ENCODE results near the gene CUL5. TPM values are rescaled to one million over a fixed set of nuclear protein-coding genes. Genes with fewer than 3 reads are reported as not detected.

CUL5 gene
- total RNA-seq, 1 experiment from 2014 or later: 37.7 TPM

GRCh38 chr11:107996006-107996776 is 12.5 kb upstream of the CUL5 start:
- Histone ChIP-seq H3K79me1 (ENCODE audit: insufficient read depth, low read depth, low read length, poor library complexity, severe bottlenecking) (no peaks in the 10 kb centered on the region), H3K9me3 (ENCODE audit: control insufficient read depth, low read depth, low read length) (no peaks in the 10 kb centered on the region), H3K4ac (ENCODE audit: low read depth, low read length) (no peak overlapping the region), H4K8ac (replicated peaks; ENCODE audit: insufficient read length, low read depth, low read length) (no peak overlapping the region), H4K20me1 (ENCODE audit: control insufficient read depth, insufficient read depth, insufficient read length) (no peaks in the 10 kb centered on the region), H2BK20ac (ENCODE audit: low read depth, low read length, poor library complexity, severe bottlenecking) (no peak overlapping the region), H2AFZ (ENCODE audit: low read length) (no peak overlapping the region), H4K91ac (ENCODE audit: insufficient read length, low read depth, low read length) (no peak overlapping the region), H3T11ph (ENCODE audit: low read length) (no peak overlapping the region), H3K23ac (ENCODE audit: insufficient read length, low read depth, low read length) (no peak overlapping the region), H2BK120ac (ENCODE audit: low read depth, low read length, poor library complexity, severe bottlenecking) (no peak overlapping the region), H4K5ac (ENCODE audit: insufficient read length, low read depth, low read length) (no peak overlapping the region), H3K14ac (ENCODE audit: insufficient read depth, low read length) (no peak overlapping the region), H3K4me1 (ENCODE audit: insufficient read depth, low read length) (peaks cover 4% of the 10 kb centered on the region; the same call in 1 of the 2 replicates), H2BK15ac (ENCODE audit: low read depth, low read length) (no peak overlapping the region), H3K18ac (ENCODE audit: insufficient read length, low read depth, low read length) (no peak overlapping the region), H2BK12ac (ENCODE audit: insufficient read length, low read depth, low read length) (no peak overlapping the region), H3K23me2 (ENCODE audit: insufficient read length, low read depth, low read length, poor library complexity, severe bottlenecking) (peaks cover 2% of the 10 kb centered on the region), H3K79me2 (ENCODE audit: insufficient read depth, low read length) (no peaks in the 10 kb centered on the region), H3K9ac (ENCODE audit: extremely low read depth, insufficient read length, low read length) (no peak overlapping the region), H2AK5ac (ENCODE audit: insufficient read length, low read length) (no peak overlapping the region), H3K27me3 (ENCODE audit: insufficient read depth, low read length) (no peaks in the 10 kb centered on the region), H3K27ac (ENCODE audit: insufficient read length, low read depth, low read length) (no peak overlapping the region), H3K56ac (ENCODE audit: insufficient read length, low read depth, low read length) (no peak overlapping the region), H3K4me2 (ENCODE audit: insufficient read depth, insufficient read length, low read length) (no peak overlapping the region), H2BK5ac (ENCODE audit: insufficient read length, low read length) (no peak overlapping the region)
- H3K9me3 Mint-ChIP-seq: no peaks in the 10 kb centered on the region; a peak in 1 of 5 replicates
- H3K27me3 Mint-ChIP-seq (ENCODE audit: low read depth): no peaks in the 10 kb centered on the region
- no peak overlapping the region for H3K27ac Mint-ChIP-seq
- no peak overlapping the region for H3K4me3 Mint-ChIP-seq
- no CpG with 5 or more reads among the region's 5 CpGs for WGBS (ENCODE audit: extremely low coverage, insufficient read length, low lambda C conversion rate)
- H3K36me3 Mint-ChIP-seq (ENCODE audit: insufficient read depth in 1 of 3, low read depth in 3 of 3): no peaks in the 10 kb centered on the region
- H3K4me1 Mint-ChIP-seq: peaks cover 18 to 21% of the 10 kb centered on the region in 2 experiments
- no peak for DNase-seq
- TF ChIP-seq CTCF (conservative IDR thresholded peaks at IDR 0.05): no peak
